GM19397 (cell line): ENCODE data around the gene PGAM5.

Source experiments
- ATAC-seq: cut with Tn5 transposase; IDR thresholded peaks from one replicate; pipeline ENCODE4 v1.9.1; 2021; ENCODE audit warnings: mild to moderate bottlenecking, moderate library complexity; ENCODE audit not compliant: unreplicated experiment

Gene PGAM5

DNA sequence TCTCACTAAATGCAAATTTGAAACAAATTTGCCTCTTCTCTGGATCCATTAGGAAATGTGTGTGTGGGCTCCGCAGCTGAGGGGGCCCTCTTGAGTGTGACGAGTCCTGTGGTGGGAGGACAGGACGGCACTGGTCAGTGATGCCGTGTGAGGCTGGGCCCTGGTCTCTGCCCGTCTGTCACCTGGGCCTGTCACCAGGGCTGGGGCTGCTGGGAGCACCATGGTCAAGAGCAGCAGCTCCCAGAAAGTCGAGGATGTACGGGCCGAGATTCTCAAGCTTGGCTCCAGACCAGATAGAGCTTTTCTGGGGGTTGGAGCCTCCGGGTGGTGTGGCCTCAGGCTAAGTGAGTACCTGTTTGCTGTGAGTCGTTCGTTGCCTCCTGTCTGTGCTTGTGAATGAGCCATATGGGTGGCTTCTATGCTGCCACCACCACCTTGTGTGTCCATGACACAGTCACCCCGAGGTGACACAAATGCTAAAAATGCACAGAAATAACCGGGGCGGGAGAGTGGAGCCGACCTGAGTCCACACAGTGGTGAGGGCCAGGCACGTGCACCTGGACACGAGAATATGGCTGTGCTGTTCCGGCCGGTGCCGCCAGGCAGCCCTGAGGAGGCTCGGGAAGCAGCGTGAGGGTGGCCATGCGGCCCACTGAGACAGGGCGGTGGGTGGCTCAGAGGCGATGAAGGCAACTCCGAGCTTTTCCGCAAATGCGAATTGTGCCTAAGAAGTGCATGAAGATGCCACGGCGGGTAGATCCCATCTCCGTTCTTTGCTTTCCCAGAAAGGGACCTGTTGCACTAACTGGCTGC, 8.7 kb downstream of the PGAM5 start:
- ATAC-seq, result no peak

- no peak for ATAC-seq
These were observed 9.3 kb downstream of the PGAM5 start for GRCh38 chr12:132719954-132720324.

GRCh38 chr12:132720606-132721345, 10.1 kb downstream of the PGAM5 start:
- ATAC-seq, result no peak

DNA sequence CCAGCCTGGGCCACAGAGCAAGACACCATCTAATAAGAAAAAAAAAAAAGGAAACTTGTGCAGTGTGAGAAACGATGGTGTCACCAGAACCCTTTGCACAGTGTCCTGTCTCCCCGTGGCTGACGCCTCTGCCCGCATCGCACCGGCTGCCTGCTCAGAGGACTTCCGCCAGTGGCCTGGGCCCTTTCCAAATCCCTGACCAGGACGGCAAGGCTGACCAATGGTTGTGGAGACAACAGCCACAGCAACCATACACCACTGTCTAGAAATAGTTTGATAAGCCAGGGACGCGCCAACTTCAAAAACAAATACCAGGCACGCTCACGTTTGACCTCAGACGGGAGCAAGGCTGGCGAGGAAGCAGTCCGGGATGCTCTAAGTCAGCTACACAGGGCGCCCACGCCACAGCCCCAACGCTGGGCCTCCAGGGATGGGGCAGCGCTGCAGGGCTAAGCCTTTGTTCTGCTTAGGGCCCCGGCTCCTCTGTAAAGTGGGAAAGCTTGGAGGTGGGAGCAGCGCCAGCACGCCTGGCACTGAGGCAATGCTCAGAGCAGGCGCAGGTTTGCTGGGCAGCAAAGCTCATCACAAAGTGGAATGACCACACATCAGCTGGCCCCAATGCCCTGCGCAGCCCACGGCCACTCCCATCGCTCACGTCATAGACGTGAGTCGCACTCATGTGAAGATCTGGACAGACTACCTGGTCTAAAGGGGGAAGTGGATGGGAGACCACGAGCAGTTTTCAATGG, 12.5 kb downstream of the PGAM5 start:
- no peak for ATAC-seq

GRCh38 chr12:132723764-132724140, 13.1 kb downstream of the PGAM5 start:
- ATAC-seq, result no peak

- ATAC-seq, result no peak
These were observed 14.0 kb downstream of the PGAM5 start for GRCh38 chr12:132724506-132725241.

GRCh38 chr12:132726386-132726785, 15.7 kb downstream of the PGAM5 start:
- ATAC-seq, result no peak

GRCh38 chr12:132727091-132727794, 16.6 kb downstream of the PGAM5 start:
- ATAC-seq, result no peak

DNA sequence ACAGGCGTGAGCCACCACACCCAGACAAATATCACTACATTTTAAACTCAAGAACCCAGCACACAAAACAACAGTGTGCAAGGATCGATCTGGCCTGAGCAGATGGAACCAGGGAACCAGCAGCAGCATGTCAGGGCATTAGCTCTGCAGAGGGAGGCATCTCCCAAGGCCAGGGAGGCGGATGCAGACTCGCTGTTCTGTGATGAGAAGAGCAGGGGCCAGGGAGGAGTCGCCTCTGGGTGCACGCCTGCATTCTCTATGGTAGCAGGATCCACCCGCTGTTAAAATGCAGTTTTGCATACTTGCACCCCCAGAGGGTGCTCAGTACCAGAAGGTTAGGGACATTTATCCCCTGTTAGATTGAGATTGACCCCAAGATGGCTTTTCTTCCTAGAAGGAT, 17.9 kb downstream of the PGAM5 start:
- ATAC-seq, result no peak

DNA sequence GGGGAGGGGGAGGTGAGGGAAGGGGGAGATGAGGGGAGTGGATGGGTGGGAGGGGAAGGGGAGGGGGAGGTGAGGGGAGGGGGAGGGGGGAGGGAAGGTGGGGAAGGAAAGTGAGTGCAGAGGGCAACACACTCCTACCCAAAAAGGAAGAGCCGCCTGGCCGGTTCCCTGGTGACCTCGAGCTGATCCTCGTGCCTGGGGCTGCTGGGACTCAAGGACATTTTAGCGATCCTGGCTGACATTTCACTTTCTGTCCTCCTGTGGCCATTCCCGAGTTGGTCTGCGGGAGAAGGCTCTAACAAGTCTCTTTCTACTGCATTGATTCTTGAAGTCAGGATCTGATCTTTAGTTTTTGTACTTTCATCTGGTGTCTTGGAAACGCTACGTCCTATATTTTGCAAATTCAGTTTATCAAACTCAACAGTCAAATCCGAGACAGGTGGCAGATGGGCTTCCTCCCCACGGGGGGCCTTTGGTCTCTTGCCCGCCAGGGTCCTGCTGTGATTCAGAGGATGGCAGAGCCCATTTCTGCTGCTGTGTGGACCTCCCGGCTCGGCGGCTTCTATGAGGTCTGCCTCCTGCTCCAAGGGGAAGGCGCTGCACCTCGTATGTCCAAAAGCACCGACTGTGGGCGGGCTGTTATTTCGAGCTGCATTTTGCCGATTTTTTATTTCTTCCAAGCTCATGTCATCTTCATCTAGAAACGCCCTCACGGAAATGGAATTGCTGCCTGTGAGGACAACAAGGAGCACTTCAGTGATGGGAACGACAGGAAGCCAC, 19.1 kb downstream of the PGAM5 start:
- no peak for ATAC-seq

DNA sequence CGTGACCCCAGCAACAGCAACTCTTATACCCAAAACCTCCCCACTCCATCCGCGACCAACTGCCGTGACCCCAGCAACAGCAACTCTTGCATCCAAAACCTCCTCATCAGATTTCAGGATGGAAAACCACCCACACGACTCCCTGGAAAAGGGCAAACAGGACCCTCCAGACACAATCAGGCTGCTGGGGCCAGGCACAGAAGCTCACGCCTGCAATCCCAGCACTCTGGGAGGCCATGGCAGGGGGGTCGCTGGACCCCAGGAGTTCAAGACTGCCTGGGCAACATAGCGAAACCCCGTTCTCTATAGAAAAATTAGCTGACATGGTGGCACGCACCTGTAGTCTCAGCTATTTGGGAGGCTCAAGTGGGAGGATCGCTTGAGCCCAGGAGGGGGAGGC, 19.7 kb downstream of the PGAM5 start:
- no peak for ATAC-seq

- no peak for ATAC-seq
These were observed 20.9 kb downstream of the PGAM5 start for GRCh38 chr12:132731574-132731973.

DNA sequence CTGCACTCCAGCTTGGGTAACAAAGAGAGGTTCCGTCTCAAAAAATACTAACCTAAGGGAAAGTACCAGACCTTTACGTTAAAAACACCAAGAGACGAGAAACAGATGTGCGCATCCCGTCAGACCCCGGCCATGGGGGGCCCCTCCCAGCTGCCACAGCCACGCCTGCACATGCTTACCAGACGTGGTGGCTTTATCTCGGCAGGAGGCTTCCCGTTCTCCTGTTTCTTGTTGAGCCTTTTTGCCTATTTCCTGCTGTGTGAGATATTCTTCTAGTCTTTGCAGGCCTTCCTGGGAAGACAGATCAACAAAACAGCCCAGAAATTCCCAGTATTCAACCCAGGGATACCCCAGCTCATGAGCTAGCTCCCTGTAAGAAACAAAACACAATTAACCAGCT, 23.6 kb downstream of the PGAM5 start:
- no peak for ATAC-seq

DNA sequence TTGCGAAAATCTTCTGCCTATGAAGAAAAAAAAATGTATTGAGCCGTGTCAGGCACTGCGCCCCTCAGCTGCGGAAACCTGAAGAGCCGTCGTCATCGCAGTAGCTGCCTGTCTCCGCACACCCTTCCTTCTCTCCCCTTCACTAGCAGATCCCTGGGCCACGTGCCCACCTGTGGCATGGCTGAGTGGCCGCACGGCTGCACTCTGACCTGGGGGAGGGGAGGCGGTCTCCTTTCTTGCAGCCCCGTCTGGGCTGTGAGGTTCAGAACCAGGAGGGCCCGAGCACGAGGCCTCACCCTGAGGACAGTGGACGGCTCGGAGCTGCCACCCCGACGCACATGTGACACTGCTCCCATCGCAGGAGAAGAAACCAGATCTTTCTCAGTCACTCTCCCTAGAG, 24.9 kb downstream of the PGAM5 start:
- ATAC-seq, result no peak

- no peak for ATAC-seq
These were observed 25.7 kb downstream of the PGAM5 start for GRCh38 chr12:132736378-132736777.

DNA sequence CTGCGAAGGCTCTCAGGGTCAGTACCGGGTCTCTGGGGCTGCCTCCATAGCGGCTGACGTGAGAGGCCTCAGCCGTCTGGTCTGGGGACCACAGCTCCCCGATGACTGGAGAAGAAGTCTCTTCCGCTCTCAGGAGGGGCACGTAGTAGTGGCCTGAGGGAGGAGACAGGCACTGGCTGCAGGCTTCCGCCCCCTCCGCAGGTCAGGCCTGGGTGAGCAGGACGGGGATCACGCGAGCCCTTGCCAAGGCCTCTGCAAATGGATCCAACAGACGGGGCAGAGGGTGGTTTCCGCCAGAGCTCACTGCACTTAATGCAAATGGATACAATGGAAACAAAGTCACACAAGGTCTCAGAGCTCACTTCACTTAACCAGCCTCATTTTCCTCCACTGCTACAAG, 26.3 kb downstream of the PGAM5 start:
- no peak for ATAC-seq

GRCh38 chr12:132739600-132740312, 29.1 kb downstream of the PGAM5 start:
- no peak for ATAC-seq

- no peak for ATAC-seq
These were observed 29.6 kb downstream of the PGAM5 start for GRCh38 chr12:132740313-132740646.

GRCh38 chr12:132740652-132741051, 30.0 kb downstream of the PGAM5 start:
- ATAC-seq, result no peak
